ENCODE data around the gene RYR3.
A peak's percentile ranks its signal among the peaks of the same experiment; 100 is the strongest.
"Not testable (repeated sequence)": the region's sequence is repeated elsewhere in the genome, so short reads cannot be mapped to it uniquely, and the experiment has no call there.

RYR3 gene

DNA sequence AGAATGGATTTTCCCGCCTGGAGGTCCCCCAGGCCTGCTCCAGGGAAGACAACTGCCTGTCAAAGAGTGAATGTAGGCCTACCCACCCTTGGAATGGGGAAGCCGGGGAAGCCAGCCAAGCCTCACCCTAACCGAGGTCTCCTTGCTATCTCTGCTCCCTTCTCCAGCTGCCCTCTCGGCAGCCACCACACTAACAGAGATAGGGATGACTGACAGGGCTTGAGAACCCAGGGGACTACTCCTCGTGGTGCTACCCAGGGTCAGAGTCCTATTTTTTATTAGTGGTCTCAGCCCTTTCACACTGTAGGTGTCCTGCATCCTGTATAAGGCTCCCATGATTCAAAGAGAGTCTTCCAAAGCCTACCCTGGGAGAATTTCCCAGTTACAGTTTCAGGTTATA lies 496.9 kb downstream of the RYR3 start:
- H3K36me3 ChIP-seq = no peaks in the 10 kb centered on the region
- H3K4me1 ChIP-seq = no peaks in the 10 kb centered on the region
- no peaks in the 10 kb centered on the region for H3K9me3 ChIP-seq
- TF ChIP-seq, protein P1, sequence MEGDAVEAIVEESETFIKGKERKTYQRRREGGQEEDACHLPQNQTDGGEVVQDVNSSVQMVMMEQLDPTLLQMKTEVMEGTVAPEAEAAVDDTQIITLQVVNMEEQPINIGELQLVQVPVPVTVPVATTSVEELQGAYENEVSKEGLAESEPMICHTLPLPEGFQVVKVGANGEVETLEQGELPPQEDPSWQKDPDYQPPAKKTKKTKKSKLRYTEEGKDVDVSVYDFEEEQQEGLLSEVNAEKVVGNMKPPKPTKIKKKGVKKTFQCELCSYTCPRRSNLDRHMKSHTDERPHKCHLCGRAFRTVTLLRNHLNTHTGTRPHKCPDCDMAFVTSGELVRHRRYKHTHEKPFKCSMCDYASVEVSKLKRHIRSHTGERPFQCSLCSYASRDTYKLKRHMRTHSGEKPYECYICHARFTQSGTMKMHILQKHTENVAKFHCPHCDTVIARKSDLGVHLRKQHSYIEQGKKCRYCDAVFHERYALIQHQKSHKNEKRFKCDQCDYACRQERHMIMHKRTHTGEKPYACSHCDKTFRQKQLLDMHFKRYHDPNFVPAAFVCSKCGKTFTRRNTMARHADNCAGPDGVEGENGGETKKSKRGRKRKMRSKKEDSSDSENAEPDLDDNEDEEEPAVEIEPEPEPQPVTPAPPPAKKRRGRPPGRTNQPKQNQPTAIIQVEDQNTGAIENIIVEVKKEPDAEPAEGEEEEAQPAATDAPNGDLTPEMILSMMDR (IDR thresholded peaks at IDR 0.05; ENCODE audit: low read depth, low read length) = no peak
- H3K4me3 ChIP-seq (ENCODE audit: low read depth, low read length) = no peak overlapping the region
- H3K27me3 ChIP-seq = no peaks in the 10 kb centered on the region
- DNase-seq = no peak

DNA sequence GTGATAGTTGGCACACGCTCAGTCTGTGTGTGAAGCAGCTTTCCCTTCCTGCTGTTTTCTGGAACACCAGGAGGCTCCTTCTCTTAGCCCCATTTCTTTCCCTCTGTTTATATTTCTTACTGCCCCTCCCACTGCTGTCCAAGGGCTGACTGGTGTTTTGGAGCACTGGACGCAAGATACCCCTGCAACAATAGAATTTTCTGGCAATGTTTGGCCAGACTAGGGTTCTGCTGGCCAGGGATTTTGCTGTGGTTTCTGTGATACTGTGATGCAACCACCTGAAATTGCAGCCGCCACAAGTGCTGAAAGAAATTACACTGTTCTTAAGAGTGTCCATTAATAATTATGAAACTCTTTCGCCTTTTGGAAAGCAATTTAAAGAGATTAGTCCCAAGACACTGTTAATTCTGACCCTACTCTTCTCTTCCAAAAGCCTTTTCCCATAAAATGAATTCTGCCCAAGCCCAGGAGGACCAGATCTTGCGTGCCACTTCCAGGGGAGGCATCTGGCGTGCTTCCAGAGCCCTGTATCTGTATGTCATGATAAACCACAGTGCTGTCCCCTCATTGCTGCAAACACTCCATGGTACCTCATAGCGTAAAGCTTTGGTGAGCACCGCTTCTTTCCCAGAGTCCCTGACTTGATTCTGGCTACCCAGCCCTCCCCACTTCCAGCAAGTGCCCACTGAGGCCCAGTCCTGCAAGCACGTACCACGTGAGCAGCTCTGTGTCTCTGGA lies 498.1 kb downstream of the RYR3 start:
- Histone ChIP-seq H3K27me3 (no peaks in the 10 kb centered on the region), H3K36me3 (no peaks in the 10 kb centered on the region), H3K9me3 (no peaks in the 10 kb centered on the region), H3K4me1 (no peaks in the 10 kb centered on the region), H3K4me3 (ENCODE audit: low read depth, low read length) (no peak overlapping the region)
- peak; percentile 38 for DNase-seq
- TF ChIP-seq, protein P1 (IDR thresholded peaks at IDR 0.05; ENCODE audit: low read depth, low read length) = no peak

DNA sequence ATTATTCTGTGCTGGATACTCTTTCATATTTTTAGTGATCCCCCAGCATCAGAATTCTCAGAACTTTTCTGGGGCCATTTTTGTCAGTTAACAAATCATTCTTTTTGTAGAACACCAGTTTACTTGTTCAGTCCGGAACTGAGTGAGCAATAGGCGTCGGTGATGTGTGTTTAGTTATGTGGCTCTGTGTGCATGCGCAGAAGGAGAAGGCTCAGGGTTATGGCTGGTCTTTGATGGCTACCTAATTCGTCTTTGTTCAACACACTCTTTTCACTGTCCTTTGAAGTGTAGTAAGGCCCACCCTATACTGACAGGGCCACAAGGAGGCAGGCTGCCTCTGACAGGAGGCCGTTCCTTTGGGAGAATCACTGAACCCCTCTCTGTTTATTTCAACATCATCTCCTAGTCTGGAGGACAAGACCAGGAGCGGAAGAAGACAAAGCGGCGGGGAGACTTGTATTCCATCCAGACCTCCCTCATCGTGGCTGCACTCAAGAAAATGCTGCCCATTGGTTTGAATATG lies 499.4 kb downstream of the RYR3 start:
- H3K27me3 ChIP-seq = no peaks in the 10 kb centered on the region
- DNase-seq = no peak
- TF ChIP-seq, protein P1 (IDR thresholded peaks at IDR 0.05; ENCODE audit: low read depth, low read length) = no peak
- no peaks in the 10 kb centered on the region for H3K4me1 ChIP-seq
- no peaks in the 10 kb centered on the region for H3K9me3 ChIP-seq
- no peak overlapping the region for H3K4me3 ChIP-seq (ENCODE audit: low read depth, low read length)
- no peaks in the 10 kb centered on the region for H3K36me3 ChIP-seq

DNA sequence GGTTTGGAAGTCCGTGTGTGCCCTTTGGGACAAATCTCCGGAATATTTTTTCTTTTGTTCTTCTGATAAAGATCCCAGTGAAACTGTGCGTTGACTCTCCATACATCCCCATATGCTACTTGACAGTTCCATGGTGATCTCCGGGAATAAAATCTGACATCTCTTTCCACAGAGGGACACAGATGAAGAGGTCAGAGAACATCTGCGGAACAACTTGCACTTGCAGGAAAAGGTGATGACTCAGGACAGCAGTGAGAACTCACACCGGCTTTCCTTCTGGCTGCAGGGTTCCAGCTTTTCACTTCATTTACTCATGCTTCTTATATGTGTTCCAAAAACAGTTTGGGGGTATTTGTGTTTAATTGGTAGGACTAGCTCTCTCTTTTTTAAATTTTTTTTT lies 500.0 kb downstream of the RYR3 start:
- H3K27me3 ChIP-seq = no peaks in the 10 kb centered on the region
- no peak overlapping the region for H3K4me3 ChIP-seq (ENCODE audit: low read depth, low read length)
- TF ChIP-seq, protein P1 (IDR thresholded peaks at IDR 0.05; ENCODE audit: low read depth, low read length) = no peak
- no peaks in the 10 kb centered on the region for H3K4me1 ChIP-seq
- no peaks in the 10 kb centered on the region for H3K9me3 ChIP-seq
- DNase-seq = no peak
- H3K36me3 ChIP-seq = no peaks in the 10 kb centered on the region

DNA sequence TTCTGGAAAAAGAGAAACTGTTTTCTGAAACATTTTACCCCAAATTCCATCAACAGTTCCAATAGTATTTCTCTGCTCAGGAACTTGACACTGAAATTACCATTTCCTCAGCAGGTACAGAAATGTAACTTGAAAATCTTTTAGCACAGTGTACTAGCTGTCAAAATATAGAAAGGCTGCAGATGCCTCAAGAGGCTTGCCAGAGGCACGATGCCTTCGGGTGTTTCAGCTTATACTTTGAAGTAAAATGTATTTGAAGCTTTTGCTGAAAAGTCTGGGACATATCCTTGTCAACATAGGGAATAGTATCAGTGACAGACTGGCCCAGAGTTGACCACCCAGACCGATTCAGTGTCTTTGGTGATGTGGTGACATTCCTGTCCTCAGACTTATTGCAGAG lies 503.1 kb downstream of the RYR3 start:
- TF ChIP-seq, protein P1 (IDR thresholded peaks at IDR 0.05; ENCODE audit: low read depth, low read length) = no peak
- H3K36me3 ChIP-seq = no peaks in the 10 kb centered on the region
- no peaks in the 10 kb centered on the region for H3K4me1 ChIP-seq
- no peak overlapping the region for H3K4me3 ChIP-seq (ENCODE audit: low read depth, low read length)
- H3K27me3 ChIP-seq = no peaks in the 10 kb centered on the region
- no peak for DNase-seq
- no peaks in the 10 kb centered on the region for H3K9me3 ChIP-seq

DNA sequence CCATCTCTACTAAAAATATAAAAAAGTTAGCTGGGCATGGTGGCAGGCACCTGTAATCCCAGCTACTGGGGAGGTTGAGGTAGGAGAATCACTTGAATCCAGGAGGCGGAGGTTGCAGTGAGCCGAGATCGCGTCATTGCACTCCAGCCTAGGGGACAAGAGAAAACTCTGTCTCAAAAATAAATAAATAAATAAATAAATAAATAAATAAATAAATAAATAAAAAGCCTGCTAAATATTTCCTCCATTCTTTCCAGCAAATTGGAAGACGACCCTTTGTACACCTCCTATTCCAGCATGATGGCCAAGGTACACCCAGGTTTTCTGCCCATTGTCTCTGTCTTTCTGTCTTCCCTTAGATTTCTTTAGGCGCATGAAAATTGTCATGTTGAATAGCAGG lies 508.7 kb downstream of the RYR3 start:
- H3K27me3 ChIP-seq; H3K4me3 ChIP-seq (ENCODE audit: low read depth, low read length); H3K9me3 ChIP-seq; H3K4me1 ChIP-seq; DNase-seq; H3K36me3 ChIP-seq: not testable (repeated sequence)
